Stimulated activated CD8-positive, alpha-beta memory T cell treated with anti-CD3 and anti-CD28 coated beads, Interleukin-12 subunit alpha, Interleukin-12 subunit beta, amount 100 ng/mL, for 1 hour (primary cell): Measurements from ENCODE around the gene SLC41A3.
"Not testable (repeated sequence)": the region's sequence is repeated elsewhere in the genome, so short reads cannot be mapped to it uniquely, and the experiment has no call there.

Experiments
- DNase-seq: peaks from one replicate; pipeline ENCODE4 v3.0.0-alpha.2; 2020; ENCODE audit warnings: low read depth

The SLC41A3 gene

GRCh38 chr3:125957020-125957419, 126.9 kb downstream of the SLC41A3 start:
- DNase-seq: not testable (repeated sequence)
